GM13976 (cell line): ENCODE results near the gene PSMD14.
"Not testable (repeated sequence)": the region's sequence is repeated elsewhere in the genome, so short reads cannot be mapped to it uniquely, and the experiment has no call there.

Experiments
- DNase-seq: peaks from one replicate; pipeline ENCODE4 v3.0.0; 2012; ENCODE audit warnings: low spot score
- in situ Hi-C: fragments of 300-500 bp; cut with MboI; formaldehyde crosslinking; loops from one replicate; pipeline ENCODE4 v1.12.0; 2022; ENCODE audit warnings: low sequenced_read_pairs, mixed read lengths, inconsistent platforms; ENCODE audit not compliant: unreplicated experiment
- TF ChIP-seq, protein P1 (sequence below): IDR thresholded peaks from 2 replicates; pipeline ENCODE4 v1.5.1; 2012; ENCODE audit warnings: borderline replicate concordance, mild to moderate bottlenecking; ENCODE audit not compliant: insufficient read depth; ENCODE audit errors: extremely low read depth, missing control alignments, control extremely low read depth

Gene PSMD14

DNA sequence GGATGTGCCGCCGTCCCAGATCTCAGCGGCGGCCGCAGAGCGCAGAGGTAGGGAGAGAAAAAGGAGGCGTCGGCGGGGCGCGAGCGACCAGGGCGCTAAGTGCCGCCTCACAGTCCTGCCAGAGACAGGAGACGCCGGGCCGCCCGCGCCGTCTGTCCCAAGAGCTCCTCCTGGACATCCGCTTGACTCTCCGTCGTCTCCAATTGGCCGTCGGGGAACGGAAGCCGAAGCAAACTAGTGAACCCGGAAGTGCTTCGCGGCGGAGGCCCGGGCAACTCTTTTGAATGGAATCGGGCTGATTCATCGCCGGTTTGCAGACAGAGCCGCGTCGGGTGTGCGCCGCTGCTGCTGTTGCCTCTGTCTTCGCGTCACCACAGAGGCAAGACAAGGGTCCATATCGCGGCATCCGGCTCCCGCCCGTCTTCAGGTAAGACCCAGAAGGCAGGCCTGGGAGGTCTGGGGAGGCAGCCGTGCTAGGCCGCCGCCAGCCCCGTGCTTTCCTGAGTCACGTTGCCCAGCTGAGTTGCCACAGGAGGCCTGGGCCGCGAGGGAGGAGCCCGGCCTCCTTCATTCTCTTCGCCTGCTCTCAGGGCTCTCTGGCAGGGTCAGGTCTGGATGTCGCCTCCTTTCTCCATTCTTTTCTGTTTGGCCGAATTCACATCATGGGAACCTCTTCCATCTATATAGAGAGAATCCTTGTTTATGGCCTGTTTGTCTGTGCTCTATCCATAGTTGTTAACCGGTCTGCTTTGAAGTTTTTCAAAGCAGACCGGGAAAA lies at the start of gene PSMD14:
TSS of gene PSMD14 (plus strand) at position 248 of the 778 bp plus-strand sequence. CDS start 10,401 bp downstream, outside the sequence.
- TF ChIP-seq, protein P1, sequence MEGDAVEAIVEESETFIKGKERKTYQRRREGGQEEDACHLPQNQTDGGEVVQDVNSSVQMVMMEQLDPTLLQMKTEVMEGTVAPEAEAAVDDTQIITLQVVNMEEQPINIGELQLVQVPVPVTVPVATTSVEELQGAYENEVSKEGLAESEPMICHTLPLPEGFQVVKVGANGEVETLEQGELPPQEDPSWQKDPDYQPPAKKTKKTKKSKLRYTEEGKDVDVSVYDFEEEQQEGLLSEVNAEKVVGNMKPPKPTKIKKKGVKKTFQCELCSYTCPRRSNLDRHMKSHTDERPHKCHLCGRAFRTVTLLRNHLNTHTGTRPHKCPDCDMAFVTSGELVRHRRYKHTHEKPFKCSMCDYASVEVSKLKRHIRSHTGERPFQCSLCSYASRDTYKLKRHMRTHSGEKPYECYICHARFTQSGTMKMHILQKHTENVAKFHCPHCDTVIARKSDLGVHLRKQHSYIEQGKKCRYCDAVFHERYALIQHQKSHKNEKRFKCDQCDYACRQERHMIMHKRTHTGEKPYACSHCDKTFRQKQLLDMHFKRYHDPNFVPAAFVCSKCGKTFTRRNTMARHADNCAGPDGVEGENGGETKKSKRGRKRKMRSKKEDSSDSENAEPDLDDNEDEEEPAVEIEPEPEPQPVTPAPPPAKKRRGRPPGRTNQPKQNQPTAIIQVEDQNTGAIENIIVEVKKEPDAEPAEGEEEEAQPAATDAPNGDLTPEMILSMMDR: no peak
- in situ Hi-C loops: no loop called here
- DNase-seq: peak; percentile 92

DNA sequence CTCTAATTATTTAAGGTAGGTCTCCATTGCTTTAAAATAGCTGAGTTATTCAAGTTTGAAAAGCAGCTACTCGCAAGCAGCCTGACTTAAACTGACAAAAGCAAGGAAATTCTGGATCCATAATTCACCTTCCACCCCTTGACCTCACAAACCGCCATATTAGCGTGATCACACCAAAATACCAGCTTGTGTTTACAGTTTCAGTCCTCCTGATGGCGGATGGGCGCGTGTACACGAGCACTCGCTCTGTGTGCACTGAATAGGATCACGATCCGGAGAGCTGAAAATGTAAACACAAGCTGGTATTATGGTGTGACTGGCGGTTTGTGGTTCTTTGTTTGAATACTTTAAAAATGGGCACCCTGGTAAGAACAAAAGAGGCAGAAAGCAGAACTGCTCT lies 42.4 kb upstream of the PSMD14 start:
- DNase-seq: no peak
- in situ Hi-C loops: no loop called here
- TF ChIP-seq, protein P1: no peak

DNA sequence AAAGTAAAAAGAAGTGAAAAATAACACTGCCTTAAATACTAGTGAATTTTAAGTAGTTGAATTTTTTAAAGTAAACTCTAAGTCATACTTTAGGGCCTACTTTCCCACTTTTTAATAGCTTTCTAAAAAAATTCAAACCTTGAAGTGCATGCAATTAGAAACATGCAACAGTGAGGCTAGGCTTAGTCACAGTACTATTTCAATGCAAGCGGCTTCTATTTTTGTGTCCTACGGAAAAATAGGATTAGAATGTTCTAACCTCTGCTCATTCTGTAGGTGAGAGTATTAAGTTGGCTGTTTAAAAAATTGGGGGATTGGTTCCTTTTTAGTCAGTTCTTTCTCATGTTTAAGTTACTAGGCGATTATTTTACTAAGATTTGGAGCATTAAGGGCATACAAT lies 39.1 kb upstream of the PSMD14 start:
- in situ Hi-C loops: no loop called here
- DNase-seq: no peak

DNA sequence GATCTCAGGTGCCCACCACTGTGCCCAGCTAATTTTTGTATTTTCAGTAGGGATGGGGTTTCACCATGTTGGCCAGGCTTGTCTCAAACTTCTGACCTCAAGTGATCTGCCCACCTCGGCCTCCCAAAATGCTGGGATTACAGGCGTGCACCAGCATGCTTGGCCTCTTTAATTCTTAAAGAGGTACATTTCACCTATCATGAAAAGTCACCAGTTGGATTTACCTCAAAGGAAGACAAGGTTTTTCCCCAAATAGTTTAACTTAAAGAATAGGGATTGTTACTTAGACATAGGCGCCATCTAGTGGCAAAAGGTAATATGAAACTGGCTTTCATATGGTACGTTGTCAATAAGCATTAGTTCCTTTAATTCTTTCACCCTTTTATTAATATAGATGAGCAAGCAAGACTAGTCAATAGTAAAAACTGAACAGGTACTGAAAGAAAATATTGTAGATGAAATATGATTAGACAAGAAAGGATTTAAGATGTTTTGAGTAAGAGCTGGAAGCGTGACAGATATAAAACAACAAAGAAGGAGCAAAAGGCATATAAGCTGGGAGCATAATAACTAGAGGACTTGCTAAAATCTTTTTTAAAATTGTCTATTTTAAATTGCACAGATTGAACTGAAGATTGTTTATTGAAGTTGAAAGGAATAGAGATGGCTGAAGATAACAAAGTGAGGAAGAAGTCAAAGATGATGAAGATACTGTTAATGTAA lies 35.0 kb upstream of the PSMD14 start:
- in situ Hi-C loops: no loop called here
- peak; percentile 45 for DNase-seq

More for the DNA sequence above, 39.1 kb upstream of the PSMD14 start:
- TF ChIP-seq, protein P1: no peak

DNA sequence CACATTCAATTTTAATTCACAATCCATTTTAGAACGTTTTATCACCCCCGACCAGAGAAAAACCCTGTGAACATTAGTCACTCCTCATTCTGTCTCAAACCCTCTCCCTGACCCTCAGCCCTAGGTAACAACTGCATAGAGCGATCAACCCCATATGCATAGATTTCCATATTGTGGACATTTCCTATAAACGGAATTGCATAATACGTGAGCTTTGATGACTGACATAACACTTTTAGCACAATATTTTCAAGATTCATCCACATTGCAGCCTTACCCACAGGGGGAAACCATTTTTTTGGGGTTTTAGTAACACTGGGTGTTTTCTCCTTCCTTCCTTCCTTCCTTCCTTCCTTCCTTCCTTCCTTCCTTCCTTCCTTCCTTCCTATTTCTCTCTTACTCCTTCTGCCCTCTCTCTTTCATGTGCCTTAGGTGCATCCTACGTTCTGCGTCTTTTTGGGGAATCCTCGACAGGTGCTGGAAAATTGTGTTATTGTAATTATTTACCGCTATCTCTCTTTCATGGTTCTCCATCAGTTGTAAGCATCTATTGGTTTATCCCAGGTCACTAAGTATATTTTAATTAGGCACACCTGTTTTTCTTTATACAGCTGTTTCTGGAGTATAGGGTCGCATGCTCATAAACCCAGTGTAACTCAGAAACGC lies 29.5 kb upstream of the PSMD14 start:
- DNase-seq: peak; percentile 56
- in situ Hi-C loops: not testable (repeated sequence)

More for the DNA sequence above, 35.0 kb upstream of the PSMD14 start:
- TF ChIP-seq, protein P1: no peak

DNA sequence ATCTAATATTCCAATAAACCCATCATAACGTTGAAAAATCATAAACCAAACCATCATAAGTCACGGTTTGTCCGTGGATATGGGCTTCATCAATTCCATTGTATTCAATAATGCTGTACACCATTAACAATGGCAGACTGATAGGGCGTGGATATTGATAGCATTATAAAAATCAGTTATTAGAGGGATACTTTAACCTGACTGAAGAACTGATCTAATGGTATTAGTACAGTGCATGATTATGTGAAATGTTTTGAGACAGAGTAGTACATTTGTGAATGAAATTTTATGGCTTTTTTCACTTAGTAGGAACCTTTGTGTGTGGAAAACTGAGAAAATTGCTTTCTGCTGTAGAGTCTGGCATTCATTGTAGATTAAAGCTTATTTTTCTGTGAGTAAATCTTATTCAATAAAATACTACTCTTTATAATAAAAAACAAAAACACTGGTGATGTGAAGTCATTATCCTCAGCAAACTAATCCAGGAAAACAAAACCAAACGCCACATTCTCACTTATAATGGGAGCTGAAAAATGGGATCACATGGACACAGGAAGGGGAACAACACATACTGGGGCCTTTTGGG lies 28.9 kb upstream of the PSMD14 start:
- DNase-seq, in situ Hi-C loops: not testable (repeated sequence)

DNA sequence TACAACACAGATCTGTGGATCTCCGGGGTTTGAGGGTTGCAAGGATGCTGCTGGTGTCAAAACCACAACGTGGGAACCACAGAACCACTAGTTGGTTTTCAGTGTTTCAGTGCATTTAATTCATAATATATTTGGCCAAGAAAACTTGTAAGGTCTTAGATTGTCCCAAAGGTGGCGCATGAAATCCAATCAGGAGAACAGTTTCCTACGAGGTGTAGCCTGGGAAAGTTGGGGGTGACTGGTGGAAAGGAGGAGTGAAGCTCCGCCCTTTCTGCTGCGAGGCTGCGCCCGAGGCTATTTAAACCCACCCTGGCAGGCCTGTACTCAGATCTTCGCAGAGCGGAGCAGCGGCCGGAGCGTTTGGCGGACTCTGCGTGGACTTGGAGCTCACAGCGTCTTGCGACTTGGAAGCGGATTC lies 27.3 kb upstream of the PSMD14 start:
- DNase-seq, in situ Hi-C loops: not testable (repeated sequence)

DNA sequence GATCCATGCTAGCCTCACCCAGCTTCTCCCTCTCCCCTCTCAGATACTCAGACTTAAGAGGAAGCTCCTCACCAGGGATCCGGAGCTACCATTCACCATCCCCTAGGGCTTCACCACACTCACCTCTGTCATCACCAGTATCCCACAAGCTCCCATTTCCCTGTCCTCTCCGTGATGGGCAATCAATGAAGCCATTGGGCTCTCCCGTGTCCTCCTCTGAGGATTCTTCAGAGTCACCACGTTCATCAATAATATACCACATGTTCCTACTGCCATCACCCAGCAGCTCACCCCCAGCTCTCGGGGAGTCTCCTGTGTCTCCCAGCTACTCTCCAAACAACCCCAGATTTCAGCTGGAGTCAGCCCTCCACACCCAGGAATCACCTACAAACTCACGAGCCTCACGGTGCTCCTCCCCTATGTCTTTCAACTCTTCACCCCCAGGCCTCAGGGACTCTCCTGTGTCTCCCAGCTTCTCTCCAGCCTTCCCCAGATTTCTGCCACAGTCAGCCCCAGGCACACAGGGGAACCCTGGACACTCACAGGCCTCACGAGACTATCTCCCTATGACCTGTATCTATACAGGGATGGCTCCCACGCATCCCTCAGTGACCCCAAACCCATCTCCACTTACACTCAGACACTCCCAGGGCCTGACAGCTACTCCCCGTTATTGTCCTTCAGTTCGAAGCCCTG lies 26.5 kb upstream of the PSMD14 start:
- in situ Hi-C loops, DNase-seq: not testable (repeated sequence)

DNA sequence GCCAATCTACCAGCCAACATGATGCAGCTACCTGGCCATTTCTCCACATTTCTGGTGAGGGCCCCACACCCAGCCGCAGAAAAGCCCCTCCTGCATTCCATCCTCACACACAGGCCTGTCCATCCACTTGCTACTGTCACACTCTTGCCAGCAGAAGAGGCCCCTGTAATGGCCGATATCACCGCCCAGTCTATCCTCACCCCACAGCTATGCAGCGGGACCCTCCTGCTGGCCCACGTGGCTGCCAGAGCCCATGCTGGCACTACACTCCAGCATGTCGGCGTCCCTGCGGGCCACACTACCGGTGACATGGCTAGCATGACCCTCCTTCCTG lies 25.9 kb upstream of the PSMD14 start:
- not testable (repeated sequence) for DNase-seq

More for the DNA sequence above, 25.9 kb upstream of the PSMD14 start:
- in situ Hi-C loops: not testable (repeated sequence)
